Measurements from ENCODE around the gene ISLR2. TPM values are rescaled to one million over a fixed set of nuclear protein-coding genes. Genes with fewer than 3 reads are reported as not detected.

The ISLR2 gene
- total RNA-seq, 1 experiment from 2014 or later = not detected

GRCh38 chr15:74128785-74129585 lies 1.4 kb upstream of the ISLR2 start:
- no peak for DNase-seq (ENCODE audit: low spot score)

GRCh38 chr15:74129586-74130154 lies 716 bp upstream of the ISLR2 start:
- DNase-seq (ENCODE audit: low spot score) = no peak

- DNase-seq (ENCODE audit: low spot score) = no peak
These were observed 652 bp downstream of the ISLR2 start for GRCh38 chr15:74130849-74131627.

GRCh38 chr15:74131628-74132413 lies 1.4 kb downstream of the ISLR2 start:
- DNase-seq (ENCODE audit: low spot score) = no peak

- DNase-seq (ENCODE audit: low spot score) = no peak
These were observed 2.6 kb downstream of the ISLR2 start for GRCh38 chr15:74132681-74133651.

GRCh38 chr15:74133694-74134386 lies 3.5 kb downstream of the ISLR2 start:
- no peak for DNase-seq (ENCODE audit: low spot score)

- no peak for DNase-seq (ENCODE audit: low spot score)
These were observed 4.1 kb downstream of the ISLR2 start for GRCh38 chr15:74134387-74135027.

GRCh38 chr15:74135041-74135565 lies 4.7 kb downstream of the ISLR2 start:
- no peak for DNase-seq (ENCODE audit: low spot score)

- no peak for DNase-seq (ENCODE audit: low spot score)
These were observed 6.1 kb downstream of the ISLR2 start for GRCh38 chr15:74136540-74136813.

- DNase-seq (ENCODE audit: low spot score) = no peak
These were observed 6.6 kb downstream of the ISLR2 start for GRCh38 chr15:74136814-74137536.

- no peak for DNase-seq (ENCODE audit: low spot score)
These were observed 7.1 kb downstream of the ISLR2 start for GRCh38 chr15:74137537-74137894.

GRCh38 chr15:74138642-74139041 lies 8.3 kb downstream of the ISLR2 start:
- DNase-seq (ENCODE audit: low spot score) = no peak

- DNase-seq (ENCODE audit: low spot score) = no peak
These were observed 11.2 kb downstream of the ISLR2 start for GRCh38 chr15:74141591-74141990.

GRCh38 chr15:74144153-74144775 lies 13.9 kb downstream of the ISLR2 start:
- peak; percentile 65 for DNase-seq (ENCODE audit: low spot score)

GRCh38 chr15:74146277-74146800 lies 16.0 kb downstream of the ISLR2 start:
- no peak for DNase-seq (ENCODE audit: low spot score)

GRCh38 chr15:74147051-74147450 lies 16.7 kb downstream of the ISLR2 start:
- no peak for DNase-seq (ENCODE audit: low spot score)

GRCh38 chr15:74155766-74156417 lies 25.5 kb downstream of the ISLR2 start:
- no peak for DNase-seq (ENCODE audit: low spot score)
